Stimulated activated CD4-positive, alpha-beta T cell treated with anti-CD3 and anti-CD28 coated beads, TNF-alpha, amount 100 ng/mL, for 48 hours (primary cell): ENCODE data around the gene EID2B.

ENCODE experiments used
- DNase-seq, 3 donors: peaks; one replicate each; pipeline ENCODE4 v3.0.0-alpha.2; 2020; ENCODE audit warnings: low read depth in 3 of 3

The EID2B gene

GRCh38 chr19:39499932-39500331 lies 32.7 kb downstream of the EID2B start:
- no peak for DNase-seq

- no peak for DNase-seq
These were observed 33.6 kb downstream of the EID2B start, which contains the start of gene DLL3 for GRCh38 chr19:39498798-39499642. Gene DLL3, plus strand, starts transcription at chr19:39498947. Its CDS starts 28 bp downstream, at chr19:39498975.

GRCh38 chr19:39497996-39498797 lies 34.5 kb downstream of the EID2B start:
- no peak for DNase-seq

- no peak for DNase-seq
These were observed 35.0 kb downstream of the EID2B start for GRCh38 chr19:39497701-39497995.

- no peak for DNase-seq
These were observed 36.6 kb downstream of the EID2B start for GRCh38 chr19:39496063-39496462.

GRCh38 chr19:39494661-39495060 lies 38.0 kb downstream of the EID2B start:
- no peak for DNase-seq

GRCh38 chr19:39492788-39493187 lies 39.9 kb downstream of the EID2B start:
- DNase-seq: no peak

- no peak for DNase-seq
These were observed 40.4 kb downstream of the EID2B start for GRCh38 chr19:39492225-39492624.

- no peak for DNase-seq
These were observed 42.9 kb downstream of the EID2B start for GRCh38 chr19:39489756-39490155.

- DNase-seq: no peak
These were observed 49.5 kb downstream of the EID2B start for GRCh38 chr19:39483141-39483540.

GRCh38 chr19:39481676-39482075 lies 51.0 kb downstream of the EID2B start:
- DNase-seq: no peak

GRCh38 chr19:39481229-39481545 lies 51.5 kb downstream of the EID2B start:
- DNase-seq: no peak
